ENCODE measurements around the gene WNT9A.

Gene WNT9A

DNA sequence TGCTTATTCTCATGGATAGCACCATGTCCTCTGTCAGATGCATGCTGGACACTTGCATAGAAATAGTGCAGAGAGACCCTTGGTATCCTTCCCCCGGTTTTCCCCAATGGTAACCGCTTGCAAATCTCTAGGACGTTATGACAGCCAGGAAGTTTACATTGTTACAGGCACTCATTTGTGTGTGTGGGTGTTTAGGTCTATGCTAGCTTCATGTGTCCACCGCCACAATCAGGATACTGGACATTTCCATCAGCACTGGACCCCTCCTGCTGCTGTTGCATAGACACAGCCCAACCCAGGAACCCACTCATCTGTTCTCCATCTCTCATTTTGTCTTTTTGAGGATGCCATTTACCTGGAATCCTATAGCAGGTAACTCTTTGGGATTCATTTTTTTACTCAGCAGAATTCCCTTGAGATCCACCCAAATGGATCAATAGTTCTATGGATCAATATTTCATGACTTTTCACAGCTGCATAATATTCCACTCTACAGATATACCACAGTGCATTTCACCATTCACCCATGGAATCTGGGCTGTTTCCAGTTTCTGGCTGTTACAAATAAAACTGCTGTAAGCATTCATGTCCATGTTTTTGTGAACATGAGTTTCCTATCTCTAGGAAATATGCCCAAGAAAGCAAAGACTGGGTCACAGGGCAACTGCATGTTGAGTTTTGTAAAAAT lies 6.6 kb upstream of the WNT9A start:
- DNase-seq (ENCODE audit: low read depth in 4 of 4, low spot score in 1 of 4), result no peak

DNA sequence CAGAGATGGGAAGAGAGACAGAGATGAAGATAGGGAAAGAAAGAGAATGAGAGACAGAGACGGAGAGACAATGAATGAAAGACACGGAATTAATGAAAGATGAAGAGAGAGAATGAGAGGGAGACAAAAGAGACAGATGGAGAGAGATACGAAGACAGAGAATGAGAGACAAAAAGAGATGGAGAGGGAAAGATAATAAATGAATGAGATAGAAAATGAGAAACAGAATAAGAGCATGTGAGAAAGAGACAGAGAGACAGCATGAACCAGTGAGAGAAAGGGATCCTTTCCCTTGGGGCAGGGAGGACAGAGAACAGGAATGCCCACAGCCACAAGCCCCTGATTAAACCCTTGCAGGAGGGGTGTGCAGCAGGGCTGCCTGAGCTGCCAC lies 5.3 kb upstream of the WNT9A start:
- DNase-seq (ENCODE audit: low read depth in 4 of 4, low spot score in 1 of 4), result no peak

DNA sequence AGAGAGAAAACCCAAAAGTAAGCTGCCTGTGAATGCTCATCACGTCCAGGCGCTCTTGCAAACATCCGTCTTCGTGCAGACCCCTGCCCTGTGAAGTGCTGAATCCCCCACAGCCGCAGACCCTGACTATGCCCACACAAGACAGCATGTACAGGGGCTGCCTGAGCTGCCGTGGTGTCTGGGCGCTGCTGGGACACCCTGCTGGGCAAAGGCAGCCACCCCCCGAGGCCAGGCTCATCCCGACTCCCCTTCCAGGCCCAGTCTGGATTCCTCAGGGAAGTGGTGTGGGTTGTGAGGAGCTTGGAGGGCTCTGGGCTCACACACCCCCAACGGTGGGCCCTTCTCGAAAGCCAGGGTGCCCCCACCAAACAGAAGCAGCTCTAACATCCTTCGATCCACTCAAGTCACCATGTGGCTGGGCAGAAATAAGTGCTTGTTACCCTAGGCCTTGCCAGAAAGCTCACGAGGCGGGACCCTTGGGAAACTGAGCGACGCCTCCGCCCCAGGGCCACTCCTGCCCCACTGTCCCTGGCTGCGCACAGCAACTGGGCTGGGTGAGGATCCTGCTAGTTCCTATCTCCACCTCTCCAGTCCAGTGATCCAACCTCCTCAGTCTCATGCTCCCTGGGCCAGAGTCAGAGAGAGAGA lies 4.8 kb upstream of the WNT9A start:
- no peak for DNase-seq (ENCODE audit: low read depth in 4 of 4, low spot score in 1 of 4)

- no peak for DNase-seq (ENCODE audit: low read depth in 4 of 4, low spot score in 1 of 4)
Observed at GRCh38 chr1:227951624-227952373, 4.1 kb upstream of the WNT9A start.

DNA sequence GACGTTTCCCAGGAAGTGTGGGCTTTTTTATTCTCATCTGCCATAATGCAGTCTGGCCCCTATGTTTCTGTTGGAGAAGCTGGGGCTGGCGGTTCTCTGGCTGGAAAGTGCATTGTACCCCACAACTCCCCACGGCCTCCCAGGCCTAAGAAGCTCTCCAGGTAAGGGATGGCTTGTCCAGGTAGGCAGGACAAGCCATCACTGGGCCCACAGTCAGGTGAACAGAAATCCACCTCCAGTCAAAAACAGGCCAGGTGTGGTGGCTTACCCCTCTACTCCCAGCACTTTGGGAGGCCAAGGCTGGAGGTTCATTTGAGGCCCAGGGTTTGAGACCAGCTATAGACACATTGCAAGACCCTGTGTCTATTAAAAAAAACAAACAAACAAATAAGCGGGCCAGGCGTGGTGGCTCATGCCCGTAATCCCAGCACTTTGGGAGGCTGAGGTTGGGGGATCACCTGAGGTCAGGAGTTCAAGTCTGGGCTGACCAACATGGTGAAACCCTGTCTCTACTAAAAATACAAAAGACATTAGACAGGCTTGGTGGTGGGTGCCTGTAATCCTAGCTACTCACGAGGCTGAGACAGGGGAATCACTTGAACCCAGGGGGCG lies 3.1 kb upstream of the WNT9A start:
- no peak for DNase-seq (ENCODE audit: low read depth in 4 of 4, low spot score in 1 of 4)

GRCh38 chr1:227949954-227950734 lies 2.4 kb upstream of the WNT9A start:
- no peak for DNase-seq (ENCODE audit: low read depth in 4 of 4, low spot score in 1 of 4)

- no peak for DNase-seq (ENCODE audit: low read depth in 4 of 4, low spot score in 1 of 4)
Observed at GRCh38 chr1:227949341-227949921, 1.7 kb upstream of the WNT9A start.

DNA sequence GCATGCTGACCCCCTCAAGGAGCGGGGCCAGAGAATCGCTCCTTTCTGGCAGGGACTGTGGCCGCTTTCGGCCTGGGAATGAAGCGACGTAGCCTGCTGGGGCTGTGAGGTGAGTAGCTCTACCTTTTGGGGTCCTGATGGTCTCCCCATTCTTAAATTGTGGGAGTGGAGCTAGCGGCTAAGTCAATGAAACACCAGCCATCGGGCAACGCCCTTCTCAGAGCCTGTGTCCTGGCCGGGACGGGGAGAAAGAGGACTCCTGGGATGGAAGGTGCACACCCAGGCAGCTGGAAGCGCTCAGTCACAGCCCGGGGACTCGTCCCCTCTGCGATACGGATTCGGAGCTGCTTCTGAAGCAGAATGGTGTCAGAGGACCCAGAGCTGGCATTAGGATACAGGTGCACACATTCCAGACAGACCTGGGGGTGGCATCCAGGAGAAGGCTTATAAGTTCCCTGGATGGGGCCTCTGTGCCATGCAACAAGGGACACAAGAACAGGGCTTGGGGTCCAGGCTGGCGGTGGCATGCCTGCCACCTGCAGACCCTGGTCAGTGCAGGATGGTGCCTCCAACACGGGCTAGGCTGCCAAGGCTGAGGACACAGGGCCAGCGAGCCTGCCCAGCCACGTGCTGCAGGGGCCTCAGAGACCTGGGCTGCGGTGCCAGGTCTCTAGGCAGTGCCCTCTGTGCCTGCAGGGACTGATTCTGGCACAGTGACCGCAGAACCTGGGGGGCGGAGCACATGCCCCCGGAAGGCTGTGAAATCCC lies 945 bp upstream of the WNT9A start:
- no peak for DNase-seq (ENCODE audit: low read depth in 4 of 4, low spot score in 1 of 4)

- no peak for DNase-seq (ENCODE audit: low read depth in 4 of 4, low spot score in 1 of 4)
Observed at GRCh38 chr1:227947386-227947675, 401 bp downstream of the WNT9A start.

DNA sequence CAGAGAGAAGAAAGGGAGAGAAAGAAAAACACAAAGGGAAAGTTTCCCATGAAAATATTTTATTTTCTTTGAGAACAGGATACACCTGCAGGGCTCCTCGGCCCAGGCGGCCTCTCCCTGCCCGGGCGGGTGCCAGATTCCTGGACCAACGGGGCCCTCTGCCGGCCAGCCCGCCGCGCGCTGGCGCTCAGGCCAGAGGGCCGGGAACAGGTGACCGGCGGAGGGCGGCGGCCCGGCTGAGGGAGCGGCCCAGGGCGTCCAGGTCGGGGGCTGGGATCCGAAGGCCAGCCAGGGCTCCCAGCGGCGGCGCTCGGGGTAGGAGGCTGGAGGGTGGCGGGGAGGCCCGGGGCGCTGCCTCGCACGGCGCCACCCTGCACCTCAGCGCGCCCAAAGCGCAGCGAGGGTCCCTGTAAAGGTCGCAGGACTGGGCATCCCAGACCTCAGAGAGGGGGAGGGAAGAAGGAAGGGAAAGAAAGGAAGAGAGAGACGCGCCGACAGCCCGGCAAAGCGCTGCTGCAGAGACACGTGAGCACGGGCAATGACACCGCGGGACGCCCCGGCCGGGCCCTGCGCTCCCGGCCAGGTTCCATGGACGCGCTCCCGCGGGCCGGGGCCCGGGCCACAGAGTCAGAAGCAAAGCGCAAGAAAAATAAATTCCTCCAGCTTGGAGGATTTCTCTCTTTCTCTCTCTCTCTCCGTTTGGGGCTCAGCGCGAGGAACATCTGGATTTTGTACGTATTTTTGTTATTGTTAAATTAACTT lies 927 bp downstream of the WNT9A start:
- no peak for DNase-seq (ENCODE audit: low read depth in 4 of 4, low spot score in 1 of 4)

- no peak for DNase-seq (ENCODE audit: low read depth in 4 of 4, low spot score in 1 of 4)
Observed at GRCh38 chr1:227945891-227946623, 1.7 kb downstream of the WNT9A start.

DNA sequence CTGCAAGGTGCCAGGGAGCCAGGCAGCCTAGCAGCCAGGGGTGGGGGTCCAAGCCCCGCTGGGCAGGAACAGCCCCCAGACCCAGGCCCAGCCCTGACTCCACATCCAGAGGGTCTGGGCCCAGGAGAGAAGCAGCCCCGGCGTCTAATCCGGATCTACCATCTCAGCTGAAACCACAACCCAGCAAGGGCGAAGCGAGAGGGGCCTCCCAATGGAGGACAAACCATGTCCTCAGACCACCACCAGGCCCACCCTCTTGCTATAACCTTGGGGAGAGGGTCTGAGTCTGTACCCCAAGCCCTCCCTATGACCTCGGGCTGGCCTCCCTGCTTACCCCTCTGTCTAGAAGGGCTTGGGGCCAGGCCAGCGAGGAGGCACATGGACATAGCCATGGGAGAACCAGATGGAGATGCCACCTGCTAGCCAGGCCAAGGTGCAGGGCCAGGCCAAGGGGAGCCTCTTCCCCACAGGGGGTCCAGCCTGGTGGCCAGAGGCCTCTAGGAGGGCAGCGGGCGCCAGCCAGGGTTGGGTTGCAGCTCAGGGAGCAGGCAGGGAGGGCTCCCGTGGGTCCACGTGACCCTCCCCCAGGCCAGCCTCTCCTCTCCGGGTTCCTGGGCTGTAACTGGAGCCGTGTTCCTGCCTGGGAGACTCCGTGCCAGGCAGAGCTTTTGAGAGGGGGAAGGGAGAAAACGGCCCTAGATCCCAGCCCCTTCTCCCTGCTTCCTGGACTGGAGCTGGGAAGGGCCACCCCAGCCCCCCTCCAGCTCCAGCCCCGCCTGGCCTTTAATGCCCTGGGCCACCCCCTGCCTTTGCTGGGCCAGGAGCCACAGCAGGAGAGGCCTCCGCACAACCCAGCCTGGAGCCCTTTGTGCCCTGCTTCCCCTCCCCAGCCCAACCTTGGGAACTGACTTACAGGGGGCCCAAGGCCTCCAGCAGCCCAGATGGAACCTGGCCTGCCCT lies 2.5 kb downstream of the WNT9A start:
- no peak for DNase-seq (ENCODE audit: low read depth in 4 of 4, low spot score in 1 of 4)

GRCh38 chr1:227944090-227944930 lies 3.4 kb downstream of the WNT9A start:
- no peak for DNase-seq (ENCODE audit: low read depth in 4 of 4, low spot score in 1 of 4)

GRCh38 chr1:227943381-227944089 lies 4.2 kb downstream of the WNT9A start:
- DNase-seq (ENCODE audit: low read depth in 4 of 4, low spot score in 1 of 4), result no peak

- no peak for DNase-seq (ENCODE audit: low read depth in 4 of 4, low spot score in 1 of 4)
Observed at GRCh38 chr1:227942716-227943261, 4.9 kb downstream of the WNT9A start.
